HG03521 (cell line): ENCODE results near the gene CR2.
"Not testable (repeated sequence)": the region's sequence is repeated elsewhere in the genome, so short reads cannot be mapped to it uniquely, and the experiment has no call there.

Source experiments
- ATAC-seq: cut with Tn5 transposase; IDR thresholded peaks from one replicate; pipeline ENCODE4 v1.9.1; 2021; ENCODE audit warnings: mild to moderate bottlenecking, moderate library complexity; ENCODE audit not compliant: unreplicated experiment

Gene CR2

GRCh38 chr1:207444514-207445217 is 9.5 kb upstream of the CR2 start:
- ATAC-seq: no peak

DNA sequence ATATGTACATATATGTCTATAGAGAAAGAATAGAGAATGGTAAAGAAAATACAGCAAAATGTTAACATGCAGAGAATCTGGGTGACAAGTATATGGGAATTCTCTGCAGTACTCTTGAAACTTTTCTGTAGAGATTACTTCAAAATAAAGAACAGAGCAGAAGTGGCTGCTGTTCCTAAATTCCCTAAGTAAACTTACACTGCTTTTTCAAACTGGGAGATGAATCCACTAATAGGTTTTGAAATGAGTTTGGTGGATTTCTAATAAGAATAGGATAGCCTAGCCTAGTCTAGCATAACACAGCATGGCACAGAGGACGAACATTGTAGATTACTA is 450 bp upstream of the CR2 start:
- ATAC-seq: no peak

DNA sequence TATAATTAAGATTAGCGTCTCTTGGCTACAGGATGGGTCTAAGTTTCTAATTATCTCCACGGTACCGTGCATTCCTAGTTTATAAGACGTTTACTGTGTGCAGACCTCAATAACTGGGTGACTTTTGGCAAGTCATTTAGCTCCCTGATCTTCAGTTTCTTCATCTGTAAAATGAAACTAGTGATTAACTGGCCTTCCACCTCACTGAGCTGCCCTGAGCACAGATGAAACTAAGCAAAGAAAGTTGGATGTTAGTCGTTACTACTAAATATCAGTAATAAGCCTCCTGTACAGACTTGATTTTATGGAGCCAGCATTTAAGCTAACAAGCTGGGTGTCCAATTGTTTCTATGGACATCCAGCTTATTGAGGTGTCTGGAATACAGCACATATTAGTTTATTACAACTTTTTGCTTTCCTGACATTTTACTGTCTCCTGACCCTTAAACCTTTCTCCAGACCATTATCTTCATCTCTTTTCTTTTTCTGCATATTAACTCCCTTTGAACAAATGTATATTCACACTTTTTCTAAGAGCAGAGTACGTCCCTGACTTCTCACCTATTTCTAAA is 1.1 kb downstream of the CR2 start:
- ATAC-seq: no peak

- no peak for ATAC-seq
These were observed 4.3 kb downstream of the CR2 start for GRCh38 chr1:207458414-207458813.

GRCh38 chr1:207459008-207459407 is 4.9 kb downstream of the CR2 start:
- no peak for ATAC-seq

DNA sequence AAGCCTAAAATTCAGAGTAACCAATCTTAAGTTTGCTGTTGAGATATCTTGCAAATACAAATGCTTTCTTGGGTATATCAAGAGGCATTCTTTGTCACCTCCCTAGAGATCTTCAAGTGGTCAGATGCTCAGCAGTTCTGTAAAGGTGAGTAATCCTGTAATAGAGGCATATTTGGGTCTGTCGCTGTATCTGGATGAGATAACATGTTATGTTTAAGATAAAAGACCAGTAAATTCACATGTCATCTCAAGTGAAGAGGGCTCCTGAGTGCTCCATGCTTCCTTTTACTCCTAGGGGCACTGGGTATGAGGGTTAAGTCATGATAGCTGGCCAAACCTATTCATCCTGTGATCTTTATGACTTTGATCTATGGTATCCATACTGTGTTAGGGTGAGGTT is 7.5 kb downstream of the CR2 start:
- ATAC-seq: no peak

DNA sequence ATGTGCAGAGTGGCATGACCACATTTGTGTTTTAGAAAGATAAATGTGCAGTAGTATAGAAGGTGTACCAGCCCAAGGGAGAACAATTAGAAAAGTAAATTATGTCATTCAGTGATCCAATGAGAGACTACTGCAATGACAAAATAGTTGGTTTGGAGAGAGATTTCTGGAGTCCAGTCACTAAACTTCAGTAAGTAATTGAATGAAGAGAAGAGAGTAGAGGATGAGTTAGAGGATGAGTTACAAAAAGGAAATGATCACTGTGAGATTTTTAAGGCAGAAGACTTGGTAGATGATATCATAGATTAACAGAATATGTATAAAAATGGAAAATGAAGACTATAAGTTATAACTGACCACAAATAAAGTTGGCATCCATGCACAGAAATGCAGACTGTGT is 8.4 kb downstream of the CR2 start:
- no peak for ATAC-seq

DNA sequence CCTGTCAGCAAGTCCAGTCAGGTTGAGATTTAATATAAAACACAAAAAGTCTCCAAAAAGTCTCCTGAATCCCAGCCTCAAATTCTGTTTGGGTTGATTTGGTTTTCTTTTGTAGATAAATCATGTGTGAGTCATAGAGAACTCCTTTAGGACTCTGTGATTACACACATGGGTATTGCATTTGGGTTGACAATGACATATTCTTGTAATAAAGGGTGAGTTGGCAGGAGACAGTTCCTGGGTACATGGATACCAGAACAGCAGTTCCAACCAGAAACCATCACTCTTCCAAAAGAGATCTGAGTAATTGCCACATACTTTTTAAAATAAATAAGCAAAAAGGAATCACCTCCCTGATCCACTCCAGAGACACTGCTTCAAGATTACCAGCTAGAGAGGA is 8.9 kb downstream of the CR2 start:
- no peak for ATAC-seq

GRCh38 chr1:207463571-207463970 is 9.4 kb downstream of the CR2 start:
- no peak for ATAC-seq

DNA sequence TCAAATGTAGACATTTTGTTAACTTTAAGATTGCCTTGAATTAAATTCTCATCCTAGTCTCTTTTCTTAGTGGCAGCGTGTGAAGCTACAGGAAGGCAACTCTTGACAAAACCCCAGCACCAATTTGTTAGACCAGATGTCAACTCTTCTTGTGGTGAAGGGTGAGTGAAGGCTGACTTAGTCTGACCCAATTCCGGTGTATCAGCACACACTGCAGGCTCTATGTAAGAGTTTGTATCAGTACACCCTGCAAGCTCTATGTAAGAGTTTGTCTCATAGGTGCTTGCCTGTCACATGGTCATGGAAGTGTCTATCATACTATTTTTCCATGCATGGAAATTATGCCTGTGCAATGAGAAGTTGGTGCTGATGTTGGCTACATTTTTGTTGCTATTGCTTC is 16.8 kb downstream of the CR2 start:
- no peak for ATAC-seq

DNA sequence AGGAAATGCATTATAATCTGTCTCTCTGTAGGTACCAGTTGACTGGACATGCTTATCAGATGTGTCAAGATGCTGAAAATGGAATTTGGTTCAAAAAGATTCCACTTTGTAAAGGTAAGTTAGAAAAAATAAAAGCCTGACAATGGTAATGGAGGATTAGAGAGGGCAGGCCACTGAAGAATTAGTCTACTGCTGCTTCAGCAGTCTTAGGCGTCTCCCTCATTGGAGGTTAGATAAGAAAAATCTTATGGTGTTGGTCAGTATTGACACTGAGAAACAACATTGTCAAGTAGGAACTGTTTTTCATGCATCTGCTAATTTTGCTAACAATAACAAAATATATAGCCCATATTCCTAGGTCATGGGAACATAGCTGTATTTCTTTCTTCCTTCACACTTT is 20.1 kb downstream of the CR2 start:
- ATAC-seq: no peak

GRCh38 chr1:207486198-207486597 is 32.1 kb downstream of the CR2 start:
- no peak for ATAC-seq

DNA sequence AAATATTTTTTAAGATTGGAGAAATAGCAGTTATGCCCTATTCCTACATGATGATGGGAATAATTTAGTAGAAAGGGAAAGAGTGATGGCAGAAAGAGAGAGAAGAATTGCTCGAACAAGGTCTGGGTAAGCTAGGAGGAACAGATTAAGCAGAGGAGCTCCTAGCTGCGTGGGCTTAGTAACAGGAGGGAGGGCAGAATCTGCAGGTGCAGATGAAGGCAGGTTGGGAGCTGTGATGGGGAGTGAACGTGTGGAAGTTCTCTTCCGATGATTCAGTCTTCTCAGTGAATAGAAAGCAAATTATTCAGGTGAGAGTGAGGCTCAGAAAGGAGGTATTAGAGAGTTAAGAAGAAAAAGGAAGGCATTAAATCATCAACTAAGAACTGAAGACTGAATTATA is 33.5 kb downstream of the CR2 start:
- ATAC-seq: no peak

DNA sequence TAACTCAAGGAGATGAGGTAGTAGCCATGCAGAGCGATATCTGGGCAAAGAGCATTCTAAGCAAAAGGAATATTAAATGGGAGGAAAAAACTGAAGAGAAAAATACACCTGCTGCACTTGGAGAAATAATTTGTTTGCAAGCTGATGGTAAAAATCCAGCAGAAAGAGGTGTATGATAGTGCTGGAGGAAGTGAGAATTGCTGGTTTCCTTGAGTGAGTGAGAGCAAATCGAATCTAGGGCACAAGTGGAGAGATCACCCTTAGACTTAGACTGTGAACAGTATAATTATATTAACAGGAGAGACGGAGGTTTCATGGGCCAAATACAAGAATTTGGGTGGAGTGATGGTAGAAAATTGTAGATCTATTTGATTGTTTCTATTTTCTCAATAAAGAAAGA is 39.1 kb downstream of the CR2 start:
- ATAC-seq: no peak

DNA sequence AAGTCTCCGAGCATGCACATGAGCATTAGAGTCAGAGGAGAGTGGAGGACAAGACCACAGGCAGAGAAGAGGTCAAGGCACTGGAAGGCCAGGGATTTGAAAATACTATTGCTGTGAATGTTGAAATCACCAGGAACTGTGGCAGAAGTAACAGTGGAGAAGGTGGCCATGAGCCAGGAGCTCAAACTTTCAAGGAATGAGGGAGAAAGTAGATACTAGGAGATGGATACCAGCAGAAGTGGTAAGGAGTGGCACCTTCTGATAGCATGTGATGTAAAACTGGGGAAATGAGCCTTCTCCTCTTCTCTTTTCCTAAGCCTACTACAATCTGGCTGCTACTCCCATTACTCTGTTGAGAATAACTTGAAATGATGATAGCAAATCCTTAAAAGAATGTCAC is 40.0 kb downstream of the CR2 start:
- no peak for ATAC-seq

- ATAC-seq: not testable (repeated sequence)
These were observed 41.2 kb downstream of the CR2 start for GRCh38 chr1:207495281-207495680.

GRCh38 chr1:207495801-207496792 is 42.0 kb downstream of the CR2 start, which contains the start of gene CR1:
TSS of gene CR1 (plus strand) at chr1:207496157. CDS start at chr1:207496268, 111 bp downstream.
- ATAC-seq: peak; percentile 41

- no peak for ATAC-seq
These were observed 43.8 kb downstream of the CR2 start for GRCh38 chr1:207497941-207498340.

DNA sequence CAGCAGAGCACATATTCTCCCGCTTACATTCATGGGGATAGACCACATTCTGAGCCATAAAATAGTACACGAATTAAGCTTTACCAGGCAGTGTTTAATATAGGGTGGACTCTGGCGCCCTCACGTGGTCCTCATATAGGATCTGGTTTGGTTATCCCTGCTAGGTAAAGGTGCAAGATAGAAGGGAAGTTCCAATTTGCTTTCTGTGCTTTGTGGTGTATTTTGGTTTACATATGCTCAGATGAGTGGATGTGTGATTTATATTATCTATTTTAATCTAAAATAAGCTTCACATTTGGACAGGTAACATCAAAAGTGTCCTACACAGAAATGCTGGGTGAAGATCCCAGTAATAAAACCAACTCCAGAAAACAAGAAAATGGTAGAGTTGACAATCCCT is 45.4 kb downstream of the CR2 start:
- peak; percentile 45 for ATAC-seq

- no peak for ATAC-seq
These were observed 46.2 kb downstream of the CR2 start for GRCh38 chr1:207500306-207500705.

DNA sequence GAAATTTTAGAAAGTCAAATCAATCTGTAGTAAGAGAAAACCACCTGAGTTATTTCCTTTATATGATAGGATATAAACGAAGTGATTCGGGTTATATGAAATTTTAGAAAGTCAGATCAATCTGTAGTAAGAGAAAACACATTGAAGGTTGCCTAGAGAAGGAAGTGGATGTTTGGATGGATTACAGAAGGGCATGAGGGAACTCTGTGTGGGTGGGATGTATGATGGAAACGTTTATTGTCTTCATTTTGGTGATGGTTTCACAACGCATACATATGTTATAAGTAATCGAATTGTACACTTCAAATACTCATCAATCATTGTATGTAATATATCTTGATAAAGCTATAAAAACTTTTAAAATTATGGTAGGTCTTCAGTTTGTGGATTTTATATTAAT is 46.9 kb downstream of the CR2 start:
- no peak for ATAC-seq

DNA sequence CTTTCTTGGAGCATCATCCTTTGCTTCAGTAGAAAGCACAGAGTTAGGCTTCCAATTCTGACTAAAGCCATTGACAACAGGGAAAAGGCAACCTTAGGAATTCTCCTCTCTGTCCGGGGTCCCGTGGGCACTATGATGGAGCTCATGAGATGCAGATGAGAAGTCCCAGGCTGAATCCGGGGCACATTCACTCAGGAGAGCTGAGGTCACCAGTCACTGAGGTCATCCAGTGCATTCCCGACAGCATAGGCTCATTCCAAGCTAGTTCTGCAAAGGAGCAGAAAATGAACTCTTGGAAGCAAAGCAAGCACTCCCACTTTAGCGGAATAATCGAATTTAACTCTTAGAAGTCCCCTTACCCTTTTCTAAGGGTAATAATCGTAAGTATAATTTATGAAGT is 48.6 kb downstream of the CR2 start:
- ATAC-seq: no peak
